ENCODE data around the gene CCDC110.
A peak's percentile ranks its signal among the peaks of the same experiment; 100 is the strongest.
"Not testable (repeated sequence)": the region's sequence is repeated elsewhere in the genome, so short reads cannot be mapped to it uniquely, and the experiment has no call there.

CCDC110 gene

GRCh38 chr4:185471235-185472102, at the start of gene CCDC110:
CCDC110 (minus strand) TSS chr4:185471733; CDS start chr4:185471683, 50 bp downstream.
- DNase-seq: peak; percentile 84

- DNase-seq: no peak
Observed at GRCh38 chr4:185520119-185520518, 48.6 kb upstream of the CCDC110 start.

GRCh38 chr4:185518494-185518893, 47.0 kb upstream of the CCDC110 start:
- no peak for DNase-seq

- no peak for DNase-seq
Observed at GRCh38 chr4:185518069-185518468, 46.5 kb upstream of the CCDC110 start.

- no peak for DNase-seq
Observed at GRCh38 chr4:185515248-185515647, 43.7 kb upstream of the CCDC110 start.

- no peak for DNase-seq
Observed at GRCh38 chr4:185514182-185514697, 42.7 kb upstream of the CCDC110 start.

DNA sequence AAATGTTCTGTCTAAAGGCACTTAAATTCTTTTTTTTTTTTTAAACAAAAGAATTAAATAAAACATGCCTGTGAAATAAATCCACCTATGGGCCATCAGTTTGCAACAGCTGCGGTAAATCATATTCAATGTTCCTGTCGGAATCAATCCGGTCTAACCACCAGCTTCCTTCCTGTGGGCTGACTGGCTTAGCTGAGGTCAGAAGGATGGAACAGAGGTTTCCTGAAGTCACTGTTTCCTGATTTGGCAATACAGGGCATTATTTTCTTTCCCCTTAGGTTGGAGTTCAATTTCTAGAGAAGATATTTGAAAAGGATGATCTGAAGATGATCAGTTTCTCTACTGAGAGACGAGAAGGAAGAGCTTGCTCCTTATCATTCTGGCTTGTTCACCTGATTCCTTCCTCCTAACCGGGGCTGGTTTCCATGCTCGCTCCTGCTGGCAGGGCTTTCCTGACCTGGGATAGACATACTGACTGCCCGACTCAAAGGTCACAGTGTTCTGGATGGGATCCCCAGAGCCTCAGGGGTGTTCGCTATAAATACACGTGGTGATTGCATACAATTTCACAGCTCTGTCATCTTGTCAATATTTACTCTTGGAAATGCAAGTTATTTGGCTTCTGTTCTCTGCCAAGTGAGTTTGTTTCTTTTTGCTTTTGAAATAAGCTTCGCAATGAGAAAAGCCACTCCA, 42.1 kb upstream of the CCDC110 start:
- DNase-seq: no peak

GRCh38 chr4:185512516-185512915, 41.0 kb upstream of the CCDC110 start:
- no peak for DNase-seq

- not testable (repeated sequence) for DNase-seq
Observed at GRCh38 chr4:185511243-185511642, 39.7 kb upstream of the CCDC110 start.

- DNase-seq: no peak
Observed at GRCh38 chr4:185510806-185511205, 39.3 kb upstream of the CCDC110 start.

DNA sequence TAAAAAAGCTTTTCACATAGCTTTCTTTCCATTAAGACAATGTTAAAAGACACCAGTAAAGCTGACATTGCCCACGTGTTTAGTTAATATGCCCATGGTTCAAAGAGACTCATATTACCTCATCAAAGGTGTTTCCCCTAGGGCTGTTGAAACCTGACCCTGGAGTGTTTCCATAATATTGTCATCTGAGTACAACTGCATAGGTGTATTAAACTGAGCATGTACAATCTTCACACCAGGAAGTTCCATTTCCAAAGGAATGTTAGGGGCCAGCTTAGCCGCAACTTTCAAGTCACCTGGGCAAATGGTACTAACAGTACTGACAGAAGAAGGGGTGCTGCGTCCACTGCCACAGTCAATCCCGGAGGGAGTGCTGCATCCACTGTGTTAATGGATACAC, 36.6 kb upstream of the CCDC110 start:
- peak; percentile 63 for DNase-seq

DNA sequence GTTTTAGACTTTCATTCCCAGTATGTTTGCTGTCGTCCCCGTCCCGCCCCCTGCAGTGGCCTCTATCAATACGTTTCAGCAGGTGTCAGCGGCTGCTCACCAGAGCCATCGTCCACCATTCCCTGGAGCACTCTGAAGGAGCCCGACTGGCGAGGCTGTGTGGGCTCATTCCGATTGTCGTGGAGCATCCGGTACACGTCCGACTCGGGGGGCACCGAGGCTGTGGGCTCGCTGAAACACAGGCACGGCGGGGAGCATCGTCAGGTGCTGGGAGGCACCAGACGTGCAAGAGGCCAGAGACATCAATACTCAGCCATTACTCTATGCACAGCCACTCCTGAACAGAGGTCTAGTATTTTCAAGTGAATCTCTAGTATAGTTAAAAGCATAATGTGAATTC, 34.9 kb upstream of the CCDC110 start:
- no peak for DNase-seq

DNA sequence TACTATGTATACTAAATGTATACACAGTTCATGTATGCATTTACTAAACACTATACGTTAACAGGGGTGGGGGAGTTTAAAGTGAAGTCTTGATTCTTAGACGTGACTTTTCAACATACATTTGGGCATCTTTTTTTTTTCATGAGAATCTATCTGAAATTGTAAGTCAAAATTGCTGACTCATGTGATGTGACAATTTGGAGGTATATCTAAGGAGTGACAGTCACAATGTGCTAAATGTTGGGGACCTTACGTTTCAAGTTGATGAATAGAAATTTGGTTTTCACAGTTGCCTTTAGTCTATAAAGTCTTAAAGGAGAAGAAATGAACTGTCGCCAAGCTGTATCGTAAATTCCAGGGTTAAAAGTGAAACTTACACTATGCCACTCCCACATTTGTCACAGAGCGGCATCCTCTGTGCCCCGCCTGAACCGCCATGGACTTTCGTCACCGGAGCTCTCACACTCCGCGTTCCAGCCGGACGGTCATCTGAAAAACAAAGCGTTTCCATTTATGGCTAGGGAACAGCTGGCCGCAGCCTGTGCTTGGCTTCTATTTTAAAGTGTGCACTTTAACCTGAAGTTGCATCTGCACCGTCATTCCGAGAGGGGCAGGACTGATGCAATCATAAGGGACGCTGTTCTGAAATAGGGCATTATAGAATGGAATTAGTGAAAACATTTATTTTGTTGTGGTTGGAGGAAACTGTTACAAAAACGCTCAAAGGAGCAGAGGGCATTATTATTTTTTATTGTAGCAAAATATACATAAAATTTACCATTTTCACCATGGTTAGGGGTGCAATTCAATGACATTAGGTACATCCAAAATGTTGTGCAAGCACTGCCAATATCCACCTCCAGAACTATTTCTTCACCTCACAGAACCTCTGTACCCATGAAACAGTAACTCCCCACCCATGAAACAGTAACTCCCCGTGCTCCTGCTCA, 32.8 kb upstream of the CCDC110 start:
- DNase-seq: no peak

- no peak for DNase-seq
Observed at GRCh38 chr4:185502386-185502785, 30.9 kb upstream of the CCDC110 start.

- DNase-seq: no peak
Observed at GRCh38 chr4:185500576-185500975, 29.0 kb upstream of the CCDC110 start.

DNA sequence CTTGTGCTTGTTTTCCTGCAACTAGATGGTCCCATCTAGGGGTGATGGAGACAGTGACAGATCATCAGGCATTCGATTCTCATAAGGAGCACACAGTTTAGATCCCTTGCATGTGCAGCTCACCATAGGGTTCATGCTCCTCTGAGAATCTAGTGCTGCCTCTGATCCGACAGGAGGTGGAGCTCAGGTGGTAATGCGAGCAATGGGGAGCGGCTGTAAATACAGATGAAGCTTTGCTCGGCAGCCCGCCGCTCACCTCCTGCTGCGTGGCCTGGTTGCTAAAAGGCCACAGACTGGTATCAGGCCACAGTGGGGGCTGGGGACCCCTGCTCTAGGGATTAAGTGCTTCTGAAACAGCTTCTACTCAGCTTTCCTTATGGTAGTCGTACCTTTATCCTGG, 28.5 kb upstream of the CCDC110 start:
- DNase-seq: no peak

- no peak for DNase-seq
Observed at GRCh38 chr4:185488650-185489049, 17.1 kb upstream of the CCDC110 start.

GRCh38 chr4:185481401-185481800, 9.9 kb upstream of the CCDC110 start:
- no peak for DNase-seq

GRCh38 chr4:185480016-185480732, 8.6 kb upstream of the CCDC110 start:
- DNase-seq: no peak

DNA sequence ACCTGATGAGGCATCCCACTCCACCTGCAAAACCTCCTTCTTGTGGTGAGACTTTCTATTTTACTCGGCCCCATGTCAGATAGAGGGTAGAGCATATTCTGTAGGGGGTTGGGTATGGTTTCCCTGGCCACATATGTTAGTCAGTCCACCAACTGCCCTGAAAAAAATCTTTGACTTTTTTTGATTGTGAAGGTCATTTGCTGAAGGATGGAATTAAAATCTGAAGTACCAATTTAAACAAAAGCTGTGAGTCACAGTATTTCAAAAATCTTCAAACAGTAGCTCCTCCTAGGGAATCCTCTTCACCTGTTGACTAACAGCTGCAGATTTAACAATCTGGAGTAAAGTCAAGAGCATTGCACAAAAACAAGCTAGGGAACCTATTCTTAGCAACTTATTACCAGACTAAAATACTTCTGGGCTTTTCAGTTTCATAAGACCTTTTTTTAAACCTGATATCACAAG, 8.0 kb upstream of the CCDC110 start:
- no peak for DNase-seq

DNA sequence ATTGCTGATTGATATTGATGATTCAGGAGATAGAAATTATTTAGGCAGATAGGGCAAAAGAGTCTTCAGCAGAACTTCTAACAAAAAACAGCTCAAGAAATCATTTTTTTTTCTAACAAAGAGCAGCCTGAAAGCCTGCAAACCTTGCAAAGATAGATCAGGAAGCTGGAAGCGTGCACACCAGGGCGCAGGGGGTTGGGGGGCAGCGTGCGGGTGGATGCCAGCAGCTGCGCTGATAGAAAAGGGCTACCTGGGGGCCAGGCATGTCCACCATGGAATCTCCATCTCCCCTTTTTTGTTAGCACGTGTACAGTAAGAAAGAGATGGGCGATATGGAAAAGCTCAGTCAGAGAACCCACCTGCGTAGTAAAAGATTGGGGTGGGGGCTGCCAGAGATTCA, 1.7 kb upstream of the CCDC110 start:
- no peak for DNase-seq

- DNase-seq: no peak
Observed at GRCh38 chr4:185472103-185472542, 590 bp upstream of the CCDC110 start.

Measured in NCI-H2029 (cell line).